ENCODE measurements around the gene MAPRE2. TPM values are rescaled to one million over a fixed set of nuclear protein-coding genes. Genes with fewer than 3 reads are reported as not detected.
A peak's percentile ranks its signal among the peaks of the same experiment; 100 is the strongest.

MAPRE2 gene
- total RNA-seq, 6 donors from 2014 or later: 21.2 to 35.5 (median 27.8) TPM

DNA sequence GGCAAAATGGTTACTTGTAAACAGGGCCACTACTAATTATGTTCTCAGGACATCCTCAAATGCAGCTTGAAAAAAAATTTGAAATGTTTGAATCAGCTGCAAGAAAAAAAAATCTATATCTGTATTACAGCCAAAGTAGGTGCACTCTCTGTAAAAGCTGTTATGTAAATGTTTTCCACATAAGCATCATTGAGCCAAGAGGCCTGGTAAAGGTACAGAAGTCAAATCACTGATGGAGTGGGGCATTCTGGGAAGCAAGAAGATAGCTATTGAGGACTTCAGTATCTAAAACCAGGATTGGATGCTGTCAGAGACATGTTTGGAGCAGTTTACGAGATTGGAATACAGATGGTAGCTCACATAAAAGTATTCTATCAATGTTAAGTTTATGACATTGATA is 80.3 kb downstream of the MAPRE2 start:
- no peaks in the 10 kb centered on the region for H3K36me3 ChIP-seq
- H3K4me3 ChIP-seq: no peak overlapping the region
- no peak overlapping the region for H3K27ac ChIP-seq
- ATAC-seq (ENCODE audit: low FRiP score in 2 of 2) (no peak), DNase-seq (no peak)
- no peaks in the 10 kb centered on the region for H3K9me3 ChIP-seq
- H3K4me1 ChIP-seq: peaks cover 5 to 21% (median 11%) of the 10 kb centered on the region in 4 donors
- H3K27me3 ChIP-seq: no peaks in the 10 kb centered on the region
- TF ChIP-seq, protein P1, sequence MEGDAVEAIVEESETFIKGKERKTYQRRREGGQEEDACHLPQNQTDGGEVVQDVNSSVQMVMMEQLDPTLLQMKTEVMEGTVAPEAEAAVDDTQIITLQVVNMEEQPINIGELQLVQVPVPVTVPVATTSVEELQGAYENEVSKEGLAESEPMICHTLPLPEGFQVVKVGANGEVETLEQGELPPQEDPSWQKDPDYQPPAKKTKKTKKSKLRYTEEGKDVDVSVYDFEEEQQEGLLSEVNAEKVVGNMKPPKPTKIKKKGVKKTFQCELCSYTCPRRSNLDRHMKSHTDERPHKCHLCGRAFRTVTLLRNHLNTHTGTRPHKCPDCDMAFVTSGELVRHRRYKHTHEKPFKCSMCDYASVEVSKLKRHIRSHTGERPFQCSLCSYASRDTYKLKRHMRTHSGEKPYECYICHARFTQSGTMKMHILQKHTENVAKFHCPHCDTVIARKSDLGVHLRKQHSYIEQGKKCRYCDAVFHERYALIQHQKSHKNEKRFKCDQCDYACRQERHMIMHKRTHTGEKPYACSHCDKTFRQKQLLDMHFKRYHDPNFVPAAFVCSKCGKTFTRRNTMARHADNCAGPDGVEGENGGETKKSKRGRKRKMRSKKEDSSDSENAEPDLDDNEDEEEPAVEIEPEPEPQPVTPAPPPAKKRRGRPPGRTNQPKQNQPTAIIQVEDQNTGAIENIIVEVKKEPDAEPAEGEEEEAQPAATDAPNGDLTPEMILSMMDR (IDR thresholded peaks at IDR 0.05): no peak
- no peak for TF ChIP-seq POLR2AphosphoS5 (IDR thresholded peaks at IDR 0.05)
- no peak for TF ChIP-seq EP300 (IDR thresholded peaks at IDR 0.05)
- TF ChIP-seq POLR2A (IDR thresholded peaks at IDR 0.05): no peak
- WGBS, 2 donors: 85 to 95% methylated on average over 1 of the region's 1 CpG

DNA sequence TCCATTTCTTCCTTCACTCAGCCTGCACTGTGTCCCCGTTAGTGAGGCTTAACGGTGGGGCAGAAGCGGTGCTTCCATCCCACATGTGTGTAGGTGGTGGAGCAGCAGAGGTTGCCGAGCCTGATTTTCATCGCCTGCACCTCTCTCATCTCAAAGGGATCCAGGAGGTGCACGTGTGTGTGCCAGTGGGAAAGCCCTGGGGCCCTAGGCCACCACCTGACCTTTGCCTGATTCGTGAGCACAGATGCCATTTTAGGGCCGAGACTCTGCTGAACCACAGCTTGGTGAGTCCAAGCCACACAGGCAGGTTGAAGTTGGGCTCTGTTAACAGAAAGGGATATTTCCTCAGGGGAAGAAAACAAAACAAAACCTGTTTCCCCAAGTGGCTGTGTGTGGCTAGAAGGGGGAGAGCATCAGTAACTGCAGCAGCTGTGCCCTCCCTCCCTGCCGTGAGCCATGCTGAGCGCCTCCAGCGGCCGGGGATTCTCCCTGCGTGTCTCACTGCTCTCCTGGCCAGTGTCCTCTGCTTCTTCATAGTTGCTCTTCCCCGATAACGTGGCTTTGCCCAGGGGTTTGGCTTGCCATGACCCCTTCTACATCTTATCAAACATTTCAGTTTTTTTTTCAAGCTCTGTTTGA is 81.5 kb downstream of the MAPRE2 start:
- H3K36me3 ChIP-seq: peaks cover 0 to 10% (median 4%) of the 10 kb centered on the region in 4 donors
- peak in 1 of 2 donors; percentile 50 for DNase-seq

DNA sequence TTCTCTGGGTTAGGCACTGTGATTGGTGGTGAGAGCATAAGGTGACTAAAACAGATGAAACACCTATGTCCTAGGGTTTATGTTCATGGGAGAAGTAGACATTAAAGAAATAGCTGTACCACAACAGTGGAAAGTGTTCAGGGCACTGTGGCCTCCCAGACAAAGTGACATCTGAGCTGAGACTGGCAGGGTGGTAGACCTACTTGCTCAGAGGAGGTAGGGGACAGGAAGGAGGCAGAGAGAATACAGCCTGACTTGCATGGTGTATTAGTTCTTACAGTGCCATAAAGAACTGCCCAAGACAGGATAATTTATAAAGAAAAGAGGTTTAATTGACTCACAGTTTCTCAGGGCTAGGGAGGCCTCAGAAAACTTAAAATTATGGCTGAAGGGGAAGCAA is 82.6 kb downstream of the MAPRE2 start:
- Histone ChIP-seq H3K27ac (no peak overlapping the region), H3K4me1 (peaks cover 0 to 3% (median 1%) of the 10 kb centered on the region in 4 donors), H3K9me3 (no peaks in the 10 kb centered on the region), H3K27me3 (no peaks in the 10 kb centered on the region), H3K36me3 (peaks cover 0 to 21% (median 5%) of the 10 kb centered on the region in 4 donors), H3K4me3 (no peak overlapping the region)
- no peak for DNase-seq
- ATAC-seq (ENCODE audit: low FRiP score in 2 of 2): no peak
- TF ChIP-seq POLR2AphosphoS5 (IDR thresholded peaks at IDR 0.05) (no peak), EP300 (IDR thresholded peaks at IDR 0.05) (no peak), POLR2A (IDR thresholded peaks at IDR 0.05) (no peak)
- TF ChIP-seq, protein P1 (IDR thresholded peaks at IDR 0.05): no peak

More for the DNA sequence above, 81.5 kb downstream of the MAPRE2 start:
- H3K27me3 ChIP-seq: no peaks in the 10 kb centered on the region
- no peak for ATAC-seq (ENCODE audit: low FRiP score in 2 of 2)
- H3K4me1 ChIP-seq: peaks cover 5 to 14% (median 9%) of the 10 kb centered on the region in 4 donors
- no peaks in the 10 kb centered on the region for H3K9me3 ChIP-seq
- no peak overlapping the region for H3K4me3 ChIP-seq
- no peak for TF ChIP-seq EP300 (IDR thresholded peaks at IDR 0.05)
- WGBS, 2 donors: 83 to 90% methylated on average over 12 to 15 of the region's 15 CpGs
- no peak overlapping the region for H3K27ac ChIP-seq

DNA sequence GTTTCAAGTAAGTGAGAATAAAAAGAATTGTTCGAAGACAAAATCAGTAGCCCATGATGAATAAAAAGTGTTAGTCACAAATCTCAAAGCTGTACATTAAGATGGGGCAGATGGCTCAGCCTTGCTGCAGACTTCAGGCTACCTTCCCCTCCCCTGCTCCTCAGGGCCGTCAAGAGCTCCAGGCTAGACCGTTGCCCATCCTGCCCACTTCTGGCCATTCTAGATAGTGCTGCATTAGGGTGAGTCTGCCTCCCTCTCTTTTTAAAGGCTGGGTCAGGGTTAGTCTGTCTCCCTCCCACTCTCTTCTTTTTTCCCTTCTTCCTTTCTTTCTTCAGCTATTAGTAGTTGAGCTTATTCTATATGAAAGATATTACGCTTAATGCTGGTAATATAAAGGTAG is 86.0 kb downstream of the MAPRE2 start:
- ATAC-seq (ENCODE audit: low FRiP score in 2 of 2): no peak
- H3K27ac ChIP-seq: no peak overlapping the region
- 73% methylated on average over 4 of the region's 4 CpGs for WGBS, 2 donors
- H3K4me1 ChIP-seq: peaks cover 0 to 9% (median 4%) of the 10 kb centered on the region in 4 donors
- TF ChIP-seq POLR2A (IDR thresholded peaks at IDR 0.05): no peak
- TF ChIP-seq EP300 (IDR thresholded peaks at IDR 0.05): no peak
- TF ChIP-seq POLR2AphosphoS5 (IDR thresholded peaks at IDR 0.05): no peak
- TF ChIP-seq, protein P1 (IDR thresholded peaks at IDR 0.05): no peak
- H3K4me3 ChIP-seq: no peak overlapping the region
- peaks cover under 1 to 44% (median 12%) of the 10 kb centered on the region in 4 donors for H3K36me3 ChIP-seq
- H3K27me3 ChIP-seq: no peaks in the 10 kb centered on the region
- no peak for DNase-seq
- no peaks in the 10 kb centered on the region for H3K9me3 ChIP-seq

DNA sequence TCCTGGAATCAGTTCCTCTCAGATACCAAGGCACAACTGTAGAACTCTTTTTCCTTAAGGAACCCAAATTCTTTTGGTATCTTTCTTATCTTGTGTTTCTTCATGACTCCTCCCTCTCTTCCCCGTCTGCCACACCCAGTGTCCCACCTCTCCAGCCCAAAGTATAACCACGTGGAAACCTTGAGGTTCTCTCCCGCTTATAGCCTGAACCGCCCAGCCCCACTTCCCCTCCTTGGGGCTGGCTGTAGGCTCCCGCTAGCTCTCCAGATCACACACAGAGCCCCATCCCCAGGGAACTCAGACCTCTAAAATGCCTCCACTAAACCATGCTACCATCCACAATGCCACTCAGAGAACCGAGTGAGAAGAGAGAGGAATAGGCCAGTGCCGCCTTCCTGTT is 87.5 kb downstream of the MAPRE2 start:
- Histone ChIP-seq H3K36me3 (peaks cover 5 to 59% (median 25%) of the 10 kb centered on the region in 4 donors), H3K4me3 (no peak overlapping the region), H3K27me3 (no peaks in the 10 kb centered on the region), H3K9me3 (no peaks in the 10 kb centered on the region), H3K27ac (no peak overlapping the region), H3K4me1 (peaks cover 0 to 11% (median 4%) of the 10 kb centered on the region in 4 donors)
- no peak for ATAC-seq (ENCODE audit: low FRiP score in 2 of 2)
- 84 to 89% methylated on average over 7 of the region's 7 CpGs for WGBS, 2 donors
- no peak for DNase-seq
- TF ChIP-seq POLR2AphosphoS5 (IDR thresholded peaks at IDR 0.05): no peak

DNA sequence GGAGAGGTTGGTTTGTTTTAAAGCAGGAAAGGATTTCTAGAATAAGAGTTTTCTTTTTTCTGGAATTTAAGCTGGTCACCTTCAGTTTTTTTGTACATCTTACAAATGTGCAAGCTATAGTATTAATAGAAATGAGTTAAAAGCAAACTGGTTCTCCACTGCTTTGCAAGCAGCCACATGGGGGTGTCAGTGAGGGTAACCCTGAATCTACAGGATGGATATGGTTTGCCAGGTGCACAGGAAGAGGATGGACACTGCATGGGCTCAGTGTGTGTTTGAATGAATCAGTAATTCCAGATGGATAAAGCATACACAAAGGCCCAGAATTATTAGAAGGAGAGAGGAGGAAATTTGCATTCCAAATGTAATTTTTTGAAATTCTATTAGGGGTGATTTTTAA is 89.0 kb downstream of the MAPRE2 start:
- Histone ChIP-seq H3K9me3 (no peaks in the 10 kb centered on the region), H3K4me1 (peaks cover 0 to 11% (median 4%) of the 10 kb centered on the region in 4 donors), H3K27ac (no peak overlapping the region), H3K4me3 (no peak overlapping the region), H3K27me3 (no peaks in the 10 kb centered on the region), H3K36me3 (peaks cover 5 to 75% (median 31%) of the 10 kb centered on the region in 4 donors)
- no peak for DNase-seq
- no peak for ATAC-seq (ENCODE audit: low FRiP score in 2 of 2)
- no peak for TF ChIP-seq POLR2AphosphoS5 (IDR thresholded peaks at IDR 0.05)
- TF ChIP-seq POLR2A (IDR thresholded peaks at IDR 0.05): no peak
- TF ChIP-seq, protein P1 (IDR thresholded peaks at IDR 0.05): no peak
- no peak for TF ChIP-seq EP300 (IDR thresholded peaks at IDR 0.05)

Data from upper lobe of left lung (tissue), 6 donors.